ENCODE data around the gene RTN4.

- TF ChIP-seq EZH2 (IDR thresholded peaks at IDR 0.05; ENCODE audit: borderline replicate concordance, low read length), result no peak
- TF ChIP-seq, protein P1, sequence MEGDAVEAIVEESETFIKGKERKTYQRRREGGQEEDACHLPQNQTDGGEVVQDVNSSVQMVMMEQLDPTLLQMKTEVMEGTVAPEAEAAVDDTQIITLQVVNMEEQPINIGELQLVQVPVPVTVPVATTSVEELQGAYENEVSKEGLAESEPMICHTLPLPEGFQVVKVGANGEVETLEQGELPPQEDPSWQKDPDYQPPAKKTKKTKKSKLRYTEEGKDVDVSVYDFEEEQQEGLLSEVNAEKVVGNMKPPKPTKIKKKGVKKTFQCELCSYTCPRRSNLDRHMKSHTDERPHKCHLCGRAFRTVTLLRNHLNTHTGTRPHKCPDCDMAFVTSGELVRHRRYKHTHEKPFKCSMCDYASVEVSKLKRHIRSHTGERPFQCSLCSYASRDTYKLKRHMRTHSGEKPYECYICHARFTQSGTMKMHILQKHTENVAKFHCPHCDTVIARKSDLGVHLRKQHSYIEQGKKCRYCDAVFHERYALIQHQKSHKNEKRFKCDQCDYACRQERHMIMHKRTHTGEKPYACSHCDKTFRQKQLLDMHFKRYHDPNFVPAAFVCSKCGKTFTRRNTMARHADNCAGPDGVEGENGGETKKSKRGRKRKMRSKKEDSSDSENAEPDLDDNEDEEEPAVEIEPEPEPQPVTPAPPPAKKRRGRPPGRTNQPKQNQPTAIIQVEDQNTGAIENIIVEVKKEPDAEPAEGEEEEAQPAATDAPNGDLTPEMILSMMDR (IDR thresholded peaks at IDR 0.05; ENCODE audit: low read length), result no peak
Measured at GRCh38 chr2:55089726-55090125, 39.5 kb upstream of the RTN4 start.
